Measurements from ENCODE around the gene COL13A1.

COL13A1 gene

DNA sequence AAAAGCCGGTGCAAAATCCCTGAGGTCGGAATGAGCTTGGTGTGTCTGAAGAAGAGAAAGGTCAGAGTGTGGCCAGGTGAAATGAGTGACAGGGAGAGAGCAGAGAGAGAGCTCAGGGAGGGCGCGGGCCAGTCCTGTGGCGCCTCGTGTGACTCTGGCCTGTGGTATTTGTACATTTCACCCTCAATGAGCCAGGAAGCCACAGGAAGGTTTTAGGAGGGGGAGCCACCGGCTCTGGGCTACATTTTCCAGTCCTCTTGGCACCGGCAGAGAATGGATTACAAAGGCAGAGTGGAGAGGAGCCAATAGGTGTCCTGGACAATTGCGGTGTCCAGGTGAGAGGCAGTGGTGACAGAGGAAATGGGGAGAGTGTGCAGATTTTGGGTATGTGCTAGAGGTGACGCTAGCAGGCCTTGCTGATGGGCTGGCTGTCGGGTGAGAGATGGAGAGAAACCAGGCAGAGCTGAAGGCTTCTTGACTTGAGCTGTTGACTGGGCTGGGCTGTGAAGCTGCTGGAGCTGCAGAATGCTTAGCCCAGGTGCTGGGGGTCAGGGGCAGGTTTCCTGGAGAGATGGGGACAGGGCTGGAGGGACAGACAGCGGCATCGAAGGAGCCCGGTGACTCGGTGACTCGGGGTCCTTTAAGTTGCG is 38.1 kb downstream of the COL13A1 start:
- no peak for DNase-seq (ENCODE audit: low read depth)
- TF ChIP-seq CTCF (IDR thresholded peaks at IDR 0.05; ENCODE audit: insufficient read depth, low read depth, low read length, missing control alignments): no peak
- no peak overlapping the region for H3K4me3 ChIP-seq (ENCODE audit: low read depth, low read length)

DNA sequence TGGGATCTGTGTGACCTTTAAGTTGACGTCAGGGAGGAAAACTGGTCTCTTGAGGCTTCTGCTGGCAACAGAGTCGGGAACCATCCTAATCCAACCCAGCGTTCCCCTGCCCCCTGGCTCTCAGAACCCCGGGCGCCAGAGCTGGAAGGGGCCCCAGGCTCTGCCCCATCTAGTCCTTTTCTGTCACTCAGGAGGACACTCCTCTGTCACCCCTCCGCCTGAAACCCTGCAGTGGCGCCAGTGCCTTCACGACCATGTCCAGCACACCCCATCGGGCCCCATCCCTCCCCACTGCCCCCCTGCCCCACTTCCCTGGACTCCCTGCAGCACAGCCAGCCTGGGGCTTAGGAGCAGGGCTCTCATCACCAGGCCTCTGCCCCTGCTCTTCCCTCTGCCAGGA is 39.1 kb downstream of the COL13A1 start:
- TF ChIP-seq CTCF (IDR thresholded peaks at IDR 0.05; ENCODE audit: insufficient read depth, low read depth, low read length, missing control alignments): no peak
- no peak for DNase-seq (ENCODE audit: low read depth)
- no peak overlapping the region for H3K4me3 ChIP-seq (ENCODE audit: low read depth, low read length)

GRCh38 chr10:69842020-69842419 is 40.3 kb downstream of the COL13A1 start:
- DNase-seq (ENCODE audit: low read depth): peak; percentile 5
- no peak overlapping the region for H3K4me3 ChIP-seq (ENCODE audit: low read depth, low read length)
- TF ChIP-seq CTCF (IDR thresholded peaks at IDR 0.05; ENCODE audit: insufficient read depth, low read depth, low read length, missing control alignments): no peak

- no peak for DNase-seq (ENCODE audit: low read depth)
- no peak overlapping the region for H3K4me3 ChIP-seq (ENCODE audit: low read depth, low read length)
- TF ChIP-seq CTCF (IDR thresholded peaks at IDR 0.05; ENCODE audit: insufficient read depth, low read depth, low read length, missing control alignments): no peak
These were observed 41.2 kb downstream of the COL13A1 start for GRCh38 chr10:69842882-69843281.

DNA sequence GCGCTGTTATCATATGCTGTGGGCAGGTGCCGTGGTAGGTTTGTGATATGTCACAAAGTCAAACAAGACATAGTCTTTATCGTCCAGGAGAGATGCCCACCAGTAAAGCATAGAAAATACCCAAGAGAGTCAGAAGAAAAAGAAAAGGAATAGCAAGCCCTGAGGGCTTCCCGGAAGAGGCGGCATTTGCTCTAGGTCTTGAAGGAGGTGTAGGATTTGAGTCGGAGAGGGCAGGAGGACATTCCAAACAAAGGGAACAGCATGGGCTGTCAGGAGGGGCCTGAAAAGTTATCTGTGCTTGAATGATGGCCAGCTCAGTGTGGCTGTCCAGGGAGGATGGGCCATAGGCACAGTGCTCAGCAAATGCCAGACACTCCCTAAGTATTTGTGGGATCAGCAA is 42.2 kb downstream of the COL13A1 start:
- no peak for TF ChIP-seq CTCF (IDR thresholded peaks at IDR 0.05; ENCODE audit: insufficient read depth, low read depth, low read length, missing control alignments)
- DNase-seq (ENCODE audit: low read depth): no peak
- no peak overlapping the region for H3K4me3 ChIP-seq (ENCODE audit: low read depth, low read length)

- TF ChIP-seq CTCF (IDR thresholded peaks at IDR 0.05; ENCODE audit: insufficient read depth, low read depth, low read length, missing control alignments): no peak
- no peak overlapping the region for H3K4me3 ChIP-seq (ENCODE audit: low read depth, low read length)
- DNase-seq (ENCODE audit: low read depth): no peak
These were observed 43.0 kb downstream of the COL13A1 start for GRCh38 chr10:69844698-69845097.

Data from GM12865 (cell line).